Loucy (cell line): ENCODE data around the gene ETV5.

Experiments used
- CTCF ChIP-seq: fragments of 200-600 bp; sonication (generic); conservative IDR thresholded peaks from 2 replicates; pipeline ENCODE4 v1.5.1; 2014; ENCODE audit warnings: mild to moderate bottlenecking, antibody characterized with exemption, low read length
- EZH2phosphoT487 ChIP-seq: fragments of 200-600 bp; IDR thresholded peaks from 2 replicates; pipeline ENCODE4 v1.6.1; 2018; ENCODE audit warnings: antibody characterized with exemption, mild to moderate bottlenecking, moderate library complexity, borderline replicate concordance

- TF ChIP-seq CTCF (no peak), EZH2phosphoT487 (no peak)
These were observed 105.3 kb downstream of the ETV5 start for GRCh38 chr3:186003610-186004009.
